NCI-H2171 treated with DMSO at 0.1 percent for 48 hours (cell line): ENCODE results near the gene BCL3.

ENCODE experiments used
- DNase-seq: peaks from one replicate; lab custom pipeline; 2025; lab: John Stamatoyannopoulos, UW

BCL3 gene

DNA sequence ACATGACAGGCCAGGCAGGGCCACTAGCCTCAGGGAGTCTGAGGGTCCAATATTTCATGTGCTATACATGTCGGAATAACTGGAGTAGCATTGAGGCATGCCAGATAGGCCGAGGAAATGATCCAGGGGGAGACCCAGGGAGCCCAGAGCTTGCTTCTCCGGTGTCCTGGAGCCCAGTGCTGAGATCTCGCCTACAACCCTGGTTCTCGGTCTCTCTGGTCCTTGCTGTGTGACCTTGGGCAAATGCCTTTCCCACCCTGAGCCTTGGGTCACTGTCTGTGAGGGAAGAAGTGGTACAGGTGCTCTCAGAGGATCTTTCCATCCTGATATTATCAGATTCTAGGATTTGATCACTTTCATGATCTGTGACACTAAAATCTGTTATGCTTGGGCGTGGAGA is 40.5 kb downstream of the BCL3 start:
- DNase-seq, result no peak

DNA sequence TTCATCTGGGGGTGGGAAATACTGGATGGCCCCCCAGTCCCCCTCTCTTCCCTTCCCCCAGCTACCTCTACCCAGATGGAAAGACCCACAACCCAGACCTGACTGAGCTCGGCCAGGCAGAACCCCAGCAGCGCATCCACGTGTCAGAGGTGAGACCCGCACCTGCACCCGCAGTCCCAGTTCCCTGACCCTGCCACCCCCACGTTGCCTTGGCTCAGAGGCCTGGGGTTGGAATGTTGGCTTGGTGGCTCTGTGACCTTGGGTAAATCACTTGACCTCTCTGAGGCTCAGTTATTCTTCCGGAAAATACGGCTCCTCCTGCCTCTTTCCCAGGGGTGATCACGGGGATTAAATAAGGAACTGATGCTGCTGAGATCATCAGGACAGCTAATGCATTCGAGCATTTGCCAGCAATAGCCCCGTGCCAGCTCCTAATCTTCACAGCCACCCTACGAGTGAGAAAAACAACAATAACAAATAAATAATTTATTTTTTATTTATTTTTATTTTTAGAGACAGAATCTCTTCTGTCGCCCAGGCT is 41.5 kb downstream of the BCL3 start:
- DNase-seq, result no peak

DNA sequence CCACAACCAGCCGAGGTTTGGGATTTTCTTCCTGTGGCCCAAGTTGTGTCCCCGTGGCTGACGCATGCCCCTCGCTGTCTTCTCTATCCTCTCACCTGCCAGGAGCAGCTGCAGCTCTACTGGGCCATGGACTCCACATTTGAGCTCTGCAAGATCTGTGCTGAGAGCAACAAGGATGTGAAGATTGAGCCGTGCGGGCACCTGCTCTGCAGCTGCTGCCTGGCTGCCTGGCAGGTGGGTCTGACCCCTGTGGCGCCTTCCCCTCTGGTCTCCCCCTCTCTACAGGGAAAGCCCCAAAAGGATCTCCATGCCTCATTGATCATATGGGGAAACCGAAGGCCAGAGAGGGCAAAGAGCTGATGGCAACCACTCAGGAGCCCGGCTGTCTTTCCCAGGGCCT is 43.8 kb downstream of the BCL3 start:
- DNase-seq, result no peak

DNA sequence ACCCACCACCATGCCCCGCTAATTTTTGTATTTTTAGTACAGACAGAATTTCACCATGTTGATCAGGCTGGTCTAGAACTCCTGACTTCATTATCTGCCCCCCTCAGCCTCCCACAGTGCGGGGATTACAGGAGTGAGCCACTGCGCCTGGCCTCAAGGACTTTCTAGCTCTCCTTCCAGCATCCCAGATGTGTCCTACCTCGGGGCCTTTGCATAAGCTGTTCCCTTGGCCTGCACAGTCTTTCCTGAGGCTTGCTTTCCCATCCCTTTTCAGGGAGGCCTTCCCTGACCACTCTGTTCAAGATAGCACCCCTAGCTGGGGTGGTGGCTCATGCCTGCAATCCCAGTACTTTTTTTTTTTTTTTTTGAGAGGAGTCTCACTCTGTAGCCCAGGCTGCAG is 46.1 kb downstream of the BCL3 start:
- DNase-seq, result no peak

DNA sequence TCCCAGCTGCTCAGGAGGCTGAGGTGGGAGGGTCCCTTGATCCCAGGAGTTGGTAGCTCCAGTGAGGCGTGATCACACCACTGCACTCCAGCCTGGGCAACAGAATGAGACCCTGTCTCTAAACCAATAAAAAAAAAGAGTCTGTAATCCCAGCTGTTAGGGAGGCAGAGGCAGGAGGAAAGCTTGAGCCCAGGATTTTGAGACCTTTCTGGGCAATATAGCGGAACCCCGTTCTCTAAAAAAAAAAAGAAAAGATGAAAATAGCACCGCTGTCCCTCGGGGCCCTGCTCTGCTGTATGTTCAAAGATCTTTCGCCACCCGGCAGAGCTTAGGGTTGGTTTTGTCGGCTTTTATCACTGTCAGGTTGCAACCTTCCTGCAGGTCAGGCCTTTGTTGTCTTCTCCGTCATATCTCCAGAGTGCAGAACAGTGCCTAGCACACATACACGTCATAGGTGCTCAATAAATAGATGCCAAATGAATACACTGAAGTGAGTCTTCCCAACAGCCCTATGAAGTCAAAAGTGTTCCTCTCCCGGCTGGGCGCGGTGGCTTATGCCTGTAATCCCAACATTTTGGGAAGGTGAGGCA is 47.0 kb downstream of the BCL3 start:
- no peak for DNase-seq

DNA sequence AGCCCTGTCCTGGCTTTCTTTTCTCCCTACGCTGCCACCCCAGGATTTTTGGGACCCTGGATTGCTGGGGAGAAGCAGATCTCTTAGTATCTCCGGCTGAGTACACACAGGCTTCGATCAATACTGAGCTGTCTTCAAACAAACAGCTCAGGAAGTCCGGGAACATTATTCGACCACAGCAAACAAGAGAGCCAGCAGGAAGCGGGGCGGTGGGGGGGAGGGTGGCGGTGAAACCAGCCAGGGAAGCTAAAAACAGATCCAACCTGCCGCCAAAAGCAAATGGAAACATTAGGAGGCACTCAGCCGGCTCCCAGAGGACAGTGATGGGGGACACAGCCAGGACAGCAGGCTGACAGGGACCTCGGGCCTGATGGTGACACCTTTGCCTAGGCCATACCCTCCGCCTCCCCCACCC is 48.2 kb downstream of the BCL3 start:
- DNase-seq, result no peak

DNA sequence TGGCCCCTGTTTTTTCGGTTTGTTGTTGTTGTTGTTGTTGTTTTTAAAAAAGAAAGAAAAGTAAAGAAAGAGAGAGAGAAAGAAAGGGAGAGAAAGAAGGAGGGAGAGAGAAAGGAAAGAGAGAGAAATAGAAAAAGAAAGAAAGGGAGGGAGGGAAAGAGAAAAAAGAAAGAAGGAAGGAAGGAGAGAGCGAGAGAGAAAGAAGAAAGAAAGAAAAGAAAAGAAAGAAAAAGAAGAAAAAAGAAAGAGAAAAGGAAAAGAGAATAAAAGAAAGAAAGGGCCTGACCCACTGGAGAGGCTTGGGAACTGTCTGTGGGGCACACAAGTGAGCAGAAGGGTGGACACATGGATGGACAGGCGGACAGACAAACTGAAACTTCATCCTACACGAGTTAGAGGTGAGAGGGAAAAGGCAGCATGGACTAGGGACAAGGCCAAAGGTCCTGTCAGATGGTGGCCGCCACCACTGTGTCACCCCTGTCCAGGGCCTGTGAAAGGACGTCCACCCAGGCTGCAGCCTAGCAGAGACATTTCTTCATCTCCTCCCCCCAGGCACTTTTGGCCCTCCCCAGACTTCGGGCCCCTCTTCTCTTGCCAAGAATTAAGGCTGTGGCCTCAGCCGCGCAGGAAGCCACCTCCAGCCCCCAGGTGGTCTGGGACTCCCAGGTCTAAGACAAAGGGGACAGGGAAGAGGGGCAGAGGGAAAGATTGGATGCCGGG is 51.3 kb downstream of the BCL3 start:
- DNase-seq, result no peak

DNA sequence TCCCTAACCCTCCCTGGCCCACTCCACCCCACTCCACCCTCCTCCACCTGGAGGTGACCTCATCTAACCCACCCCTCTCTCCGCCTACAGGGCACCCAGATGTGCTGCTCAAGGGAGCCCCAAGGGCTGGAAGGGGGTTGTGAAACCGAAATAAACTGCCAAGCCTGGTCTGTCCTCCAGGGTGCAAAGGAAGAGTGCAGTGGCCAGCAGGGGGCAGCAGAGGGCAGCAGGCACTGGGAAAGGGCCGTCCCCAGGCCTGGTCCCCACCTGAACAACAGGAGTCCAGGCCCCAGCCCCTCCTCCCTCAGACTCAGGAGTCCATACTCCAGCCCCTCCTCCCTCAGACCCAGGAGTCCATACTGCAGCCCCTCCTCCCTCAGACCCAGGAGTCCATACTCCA is 52.0 kb downstream of the BCL3 start:
- peak; percentile 47 for DNase-seq

DNA sequence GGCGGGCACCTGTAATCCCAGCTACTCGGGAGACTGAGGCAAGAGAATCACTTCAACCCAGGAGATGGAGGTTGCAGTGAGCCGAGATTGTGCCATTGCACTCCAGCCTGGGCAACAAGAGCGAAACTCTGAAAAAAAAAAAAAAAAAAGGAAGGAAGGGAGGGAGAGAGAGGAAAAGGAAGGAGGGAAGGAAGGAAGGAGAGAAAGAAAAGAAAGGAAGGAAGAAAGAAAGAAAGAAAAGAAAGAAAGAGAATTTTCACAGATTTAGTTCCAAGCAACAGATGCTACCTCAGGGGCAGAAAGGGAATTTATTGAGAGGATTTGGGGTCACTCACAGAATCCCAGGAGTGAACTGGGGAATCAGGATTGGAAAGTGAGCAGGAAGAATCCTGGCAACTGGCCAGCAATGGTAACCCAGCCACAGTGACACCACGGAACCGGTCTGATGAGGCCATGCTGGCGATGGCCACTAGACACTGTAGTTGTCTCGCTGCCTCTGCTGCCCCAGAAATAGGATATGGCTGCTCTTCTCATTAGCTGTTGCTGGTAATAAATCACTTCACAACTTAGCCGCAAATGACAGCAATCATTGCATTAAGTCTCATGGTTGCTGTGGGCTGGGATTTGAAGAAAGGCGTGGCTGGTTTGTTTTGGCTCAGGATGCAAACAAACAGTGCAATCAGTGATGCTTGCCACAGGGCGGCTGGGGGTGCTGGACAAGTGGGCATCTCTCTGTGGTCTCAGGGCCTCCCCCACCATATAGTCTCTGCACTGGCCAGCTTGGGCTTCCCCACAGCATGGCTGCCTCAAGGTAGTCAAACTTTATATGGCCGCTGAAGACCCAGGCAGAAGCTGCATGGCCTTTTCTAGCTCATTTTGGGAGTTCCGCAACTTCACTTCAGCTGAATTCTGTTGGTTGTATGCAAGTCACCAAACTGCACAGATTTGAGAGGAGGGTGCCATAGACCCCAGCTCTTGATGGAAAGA is 55.2 kb downstream of the BCL3 start:
- peak; percentile 7 for DNase-seq

DNA sequence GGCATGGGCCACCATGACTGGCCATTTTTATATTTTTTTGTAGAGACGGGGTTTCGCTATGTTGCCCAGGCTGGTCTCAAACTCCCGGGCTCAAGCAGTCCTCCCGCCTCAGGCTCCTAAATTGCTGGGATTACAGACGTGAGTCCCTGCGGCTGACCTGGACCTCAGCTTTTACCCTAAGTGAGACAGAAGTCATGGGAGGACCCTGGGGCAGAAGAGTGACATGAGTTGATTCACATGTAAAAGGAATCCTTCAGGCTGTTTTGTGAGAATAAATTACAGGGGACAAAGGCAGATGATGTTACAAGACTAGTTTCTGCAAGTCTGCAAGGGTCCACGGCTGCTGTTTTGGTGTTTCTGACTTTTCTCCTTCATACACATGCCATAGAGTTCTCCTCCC is 57.8 kb downstream of the BCL3 start:
- DNase-seq, result peak; percentile 20

DNA sequence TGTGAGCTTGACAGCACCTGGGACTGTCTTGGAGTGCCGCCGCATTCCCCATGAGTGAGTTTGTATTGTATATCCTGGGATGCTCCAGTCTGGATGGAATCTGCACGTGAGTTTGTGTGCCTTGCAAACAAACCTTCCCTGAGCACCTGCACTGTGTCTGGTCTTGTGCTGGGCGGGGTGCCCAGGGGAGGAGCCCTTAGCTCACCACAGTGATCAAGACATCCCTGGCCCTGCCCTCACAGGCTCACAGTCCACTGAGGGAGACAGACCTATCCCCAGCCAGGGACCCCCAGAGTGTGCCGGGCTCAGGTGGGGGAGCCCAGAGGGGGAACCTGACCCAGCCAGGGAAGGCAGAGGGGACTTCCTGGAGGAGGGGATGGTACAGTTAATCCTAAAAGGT is 58.7 kb downstream of the BCL3 start:
- DNase-seq, result peak; percentile 56

DNA sequence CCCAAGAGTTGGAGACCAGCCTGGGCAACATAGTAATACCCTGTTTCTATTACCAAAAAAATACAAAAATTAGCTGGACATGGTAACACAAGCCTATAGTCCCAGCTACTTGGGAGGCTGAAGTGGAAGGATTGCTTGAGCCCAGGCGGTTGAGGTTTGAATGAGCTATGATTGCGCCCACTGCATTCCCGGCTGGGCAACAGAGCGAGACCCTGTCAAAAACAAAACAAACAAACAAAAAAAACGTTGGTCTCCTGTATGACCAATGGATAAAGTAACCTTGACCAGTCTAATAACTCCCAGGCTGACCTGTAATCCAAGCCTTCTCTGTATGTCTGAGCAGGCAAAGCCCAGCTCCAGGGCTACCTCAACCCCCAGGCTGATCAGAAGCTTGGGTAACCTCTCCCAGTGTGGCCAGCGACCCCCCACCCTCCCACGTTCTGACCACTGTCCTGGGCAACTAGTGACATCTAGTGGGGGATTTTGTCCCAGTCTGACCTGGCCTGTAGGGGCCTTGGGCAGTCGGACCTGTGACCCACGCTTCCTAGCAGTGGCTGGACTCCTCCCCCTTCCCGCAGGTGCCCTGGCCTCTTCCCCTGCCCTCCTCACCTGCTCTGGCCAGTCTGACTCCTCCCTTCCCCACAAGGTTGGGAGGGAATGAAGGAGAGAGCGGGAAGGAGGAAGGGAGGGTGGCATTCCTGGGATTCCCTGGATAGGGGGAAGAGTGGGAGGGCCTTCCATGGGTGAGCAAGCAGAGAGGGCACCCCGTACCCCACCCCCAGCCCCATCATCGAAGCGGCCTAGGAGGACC is 59.3 kb downstream of the BCL3 start:
- no peak for DNase-seq

DNA sequence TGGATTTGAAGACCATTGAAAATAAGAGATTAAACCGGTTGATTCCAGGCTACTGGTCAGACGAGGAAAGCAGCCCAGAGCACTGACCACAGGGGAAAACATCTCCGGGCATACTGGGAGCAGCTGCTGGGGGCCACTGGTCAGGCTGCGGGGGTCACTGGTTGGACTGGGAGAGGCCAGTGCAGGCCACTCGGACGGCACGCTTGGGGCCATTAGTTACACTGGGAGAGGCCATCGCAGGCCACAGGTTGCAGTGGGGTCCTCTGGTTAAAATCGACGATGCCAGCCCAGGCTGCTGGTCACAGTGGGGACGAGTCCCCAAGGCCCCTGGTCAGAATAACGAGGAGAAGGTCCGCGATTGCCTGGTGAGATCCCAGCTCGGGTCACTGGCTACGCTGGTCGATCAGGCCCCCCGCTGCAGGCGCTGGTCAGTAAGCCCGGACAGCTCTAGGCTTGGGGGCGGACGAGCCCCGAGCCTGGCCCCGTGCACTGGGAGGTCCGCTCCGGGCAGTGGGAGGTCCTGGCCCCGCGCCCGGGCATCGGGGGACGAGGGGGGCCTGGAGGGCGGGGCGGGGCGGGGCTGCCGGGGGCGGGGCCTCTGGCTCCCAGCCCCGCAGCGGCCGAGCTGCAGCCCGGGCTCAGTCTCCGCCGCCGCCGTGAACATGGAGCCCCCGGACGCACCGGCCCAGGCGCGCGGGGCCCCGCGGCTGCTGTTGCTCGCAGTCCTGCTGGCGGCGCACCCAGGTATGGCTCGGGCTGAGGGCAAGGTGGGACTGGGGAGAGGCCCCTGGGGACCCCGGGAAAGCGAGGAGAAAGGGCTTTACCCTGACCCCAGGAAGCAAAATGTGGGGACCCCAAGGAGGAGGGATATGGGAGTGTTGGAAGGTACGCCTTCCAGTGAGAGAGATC is 60.2 kb downstream of the BCL3 start, which contains the start of gene BCAM:
Gene BCAM, plus strand, starts transcription at position 641 of the 909 bp plus-strand sequence. Its CDS starts 22 bp downstream, at position 663.
- DNase-seq, result no peak
